ENCODE results near the gene CCDC126.

The CCDC126 gene

GRCh38 chr7:23618241-23618640 lies 21.1 kb downstream of the CCDC126 start:
- DNase-seq (ENCODE audit: extremely low spot score) = no peak
- CTCF ChIA-PET = no interaction called here
- TF ChIP-seq CTCF (IDR thresholded peaks at IDR 0.05; ENCODE audit: control extremely low read depth, extremely low read depth, low read depth, missing control alignments) = no peak
- POLR2A ChIA-PET = no interaction called here

- TF ChIP-seq CTCF (IDR thresholded peaks at IDR 0.05; ENCODE audit: control extremely low read depth, extremely low read depth, low read depth, missing control alignments) = no peak
- POLR2A ChIA-PET = no interaction called here
- no peak for DNase-seq (ENCODE audit: extremely low spot score)
- CTCF ChIA-PET = no interaction called here
Observed at GRCh38 chr7:23619141-23619540, 22.0 kb downstream of the CCDC126 start.

GRCh38 chr7:23622506-23622925 lies 25.3 kb downstream of the CCDC126 start:
- ChIA-PET POLR2A (no interaction called here), CTCF (interaction anchor here (1.1 kb wide), 1 partner anchor 375 kb away, joined by 3 read pairs; no protein-coding TSS in a partner anchor)
- TF ChIP-seq CTCF (IDR thresholded peaks at IDR 0.05; ENCODE audit: control extremely low read depth, extremely low read depth, low read depth, missing control alignments) = no peak
- no peak for DNase-seq (ENCODE audit: extremely low spot score)

- POLR2A ChIA-PET = no interaction called here
Observed at GRCh38 chr7:23628370-23628769, 31.2 kb downstream of the CCDC126 start.

GRCh38 chr7:23633417-23633816 lies 36.2 kb downstream of the CCDC126 start:
- ChIA-PET CTCF (interaction anchor here (1.2 to 1.4 kb wide), 2 partner anchors 63 to 78 kb away, joined by 3 read pairs; no protein-coding TSS in a partner anchor), POLR2A (no interaction called here)
- DNase-seq (ENCODE audit: extremely low spot score) = no peak
- no peak for TF ChIP-seq CTCF (IDR thresholded peaks at IDR 0.05; ENCODE audit: control extremely low read depth, extremely low read depth, low read depth, missing control alignments)

More at GRCh38 chr7:23628370-23628769, 31.2 kb downstream of the CCDC126 start:
- TF ChIP-seq CTCF (IDR thresholded peaks at IDR 0.05; ENCODE audit: control extremely low read depth, extremely low read depth, low read depth, missing control alignments) = no peak
- CTCF ChIA-PET = no interaction called here
- DNase-seq (ENCODE audit: extremely low spot score) = no peak

GRCh38 chr7:23645822-23646221 lies 48.6 kb downstream of the CCDC126 start:
- POLR2A ChIA-PET = no interaction called here
- TF ChIP-seq CTCF (IDR thresholded peaks at IDR 0.05; ENCODE audit: control extremely low read depth, extremely low read depth, low read depth, missing control alignments) = no peak
- CTCF ChIA-PET = interaction anchor here (1.2 kb wide), 1 partner anchor 51 kb away, joined by 3 read pairs; no protein-coding TSS in a partner anchor
- DNase-seq (ENCODE audit: extremely low spot score) = no peak

GRCh38 chr7:23653942-23654341 lies 56.8 kb downstream of the CCDC126 start:
- POLR2A ChIA-PET = no interaction called here
- no peak for DNase-seq (ENCODE audit: extremely low spot score)
- CTCF ChIA-PET = no interaction called here
- TF ChIP-seq CTCF (IDR thresholded peaks at IDR 0.05; ENCODE audit: control extremely low read depth, extremely low read depth, low read depth, missing control alignments) = no peak
